ENCODE measurements around the gene NRXN3. TPM values are rescaled to one million over a fixed set of nuclear protein-coding genes. Genes with fewer than 3 reads are reported as not detected.

Gene NRXN3
- polyA plus RNA-seq, 1 experiment: 1.1 TPM

- no peak for DNase-seq (ENCODE audit: low read depth, low spot score)
- CTCF ChIA-PET: no interaction called here
- H3K27ac ChIP-seq (ENCODE audit: low read depth, low read length): no peak overlapping the region
- TF ChIP-seq, protein P1, sequence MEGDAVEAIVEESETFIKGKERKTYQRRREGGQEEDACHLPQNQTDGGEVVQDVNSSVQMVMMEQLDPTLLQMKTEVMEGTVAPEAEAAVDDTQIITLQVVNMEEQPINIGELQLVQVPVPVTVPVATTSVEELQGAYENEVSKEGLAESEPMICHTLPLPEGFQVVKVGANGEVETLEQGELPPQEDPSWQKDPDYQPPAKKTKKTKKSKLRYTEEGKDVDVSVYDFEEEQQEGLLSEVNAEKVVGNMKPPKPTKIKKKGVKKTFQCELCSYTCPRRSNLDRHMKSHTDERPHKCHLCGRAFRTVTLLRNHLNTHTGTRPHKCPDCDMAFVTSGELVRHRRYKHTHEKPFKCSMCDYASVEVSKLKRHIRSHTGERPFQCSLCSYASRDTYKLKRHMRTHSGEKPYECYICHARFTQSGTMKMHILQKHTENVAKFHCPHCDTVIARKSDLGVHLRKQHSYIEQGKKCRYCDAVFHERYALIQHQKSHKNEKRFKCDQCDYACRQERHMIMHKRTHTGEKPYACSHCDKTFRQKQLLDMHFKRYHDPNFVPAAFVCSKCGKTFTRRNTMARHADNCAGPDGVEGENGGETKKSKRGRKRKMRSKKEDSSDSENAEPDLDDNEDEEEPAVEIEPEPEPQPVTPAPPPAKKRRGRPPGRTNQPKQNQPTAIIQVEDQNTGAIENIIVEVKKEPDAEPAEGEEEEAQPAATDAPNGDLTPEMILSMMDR (IDR thresholded peaks at IDR 0.05; ENCODE audit: low read depth, low read length): no peak
- H3K27me3 ChIP-seq (ENCODE audit: control insufficient read depth, insufficient read depth, low read length): no peaks in the 10 kb centered on the region
- H3K9me3 ChIP-seq (ENCODE audit: control insufficient read depth, insufficient read depth, low read length): no peaks in the 10 kb centered on the region; the same call in 1 of the 2 replicates
- POLR2A ChIA-PET: no interaction called here
- H3K4me3 ChIP-seq (ENCODE audit: low read depth, low read length): no peak overlapping the region
Measured at GRCh38 chr14:79855789-79856188, 1685.6 kb downstream of the NRXN3 start.

DNA sequence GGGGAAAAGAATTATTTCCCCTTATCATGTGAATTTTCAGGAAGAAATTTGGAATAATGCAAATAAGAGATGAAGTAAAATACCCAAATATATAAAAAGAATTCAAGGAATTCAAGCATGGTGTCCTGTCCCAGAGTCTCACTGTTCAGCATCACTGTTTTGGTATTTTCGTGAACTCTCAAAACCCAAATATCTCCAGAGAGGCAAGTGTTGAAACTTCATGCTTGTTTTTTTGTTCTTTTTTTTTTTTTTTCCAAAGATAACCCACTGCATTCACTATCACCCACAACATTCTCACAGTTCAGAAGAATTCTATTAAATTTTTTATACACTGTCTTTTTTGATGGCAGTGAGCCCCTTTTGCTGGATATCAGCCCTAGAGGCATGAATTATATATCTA, 1686.2 kb downstream of the NRXN3 start:
- TF ChIP-seq, protein P1 (IDR thresholded peaks at IDR 0.05; ENCODE audit: low read depth, low read length): no peak
- Histone ChIP-seq H3K9me3 (ENCODE audit: control insufficient read depth, insufficient read depth, low read length) (peaks cover under 1% of the 10 kb centered on the region; the same call in 1 of the 2 replicates), H3K4me3 (ENCODE audit: low read depth, low read length) (no peak overlapping the region), H3K27ac (ENCODE audit: low read depth, low read length) (no peak overlapping the region), H3K27me3 (ENCODE audit: control insufficient read depth, insufficient read depth, low read length) (no peaks in the 10 kb centered on the region)
- CTCF ChIA-PET: no interaction called here
- no peak for DNase-seq (ENCODE audit: low read depth, low spot score)
- POLR2A ChIA-PET: no interaction called here

- ChIA-PET CTCF (interaction anchor here (0.7 kb wide), 1 partner anchor 903 kb away, joined by 3 read pairs; no protein-coding TSS in a partner anchor), POLR2A (no interaction called here)
- Histone ChIP-seq H3K4me3 (ENCODE audit: low read depth, low read length) (no peak overlapping the region), H3K9me3 (ENCODE audit: control insufficient read depth, insufficient read depth, low read length) (peaks cover 3% of the 10 kb centered on the region; the same call in 1 of the 2 replicates), H3K27ac (ENCODE audit: low read depth, low read length) (no peak overlapping the region), H3K27me3 (ENCODE audit: control insufficient read depth, insufficient read depth, low read length) (no peaks in the 10 kb centered on the region)
- TF ChIP-seq, protein P1 (IDR thresholded peaks at IDR 0.05; ENCODE audit: low read depth, low read length): 0 out of 2 replicates have a peak, but pooled peaks have one; percentile 2
- no peak for DNase-seq (ENCODE audit: low read depth, low spot score)
Measured at GRCh38 chr14:79861111-79861510, 1690.9 kb downstream of the NRXN3 start.

GRCh38 chr14:79862045-79862444, 1691.9 kb downstream of the NRXN3 start:
- Histone ChIP-seq H3K9me3 (ENCODE audit: control insufficient read depth, insufficient read depth, low read length) (peaks cover 3% of the 10 kb centered on the region; the same call in 1 of the 2 replicates), H3K4me3 (ENCODE audit: low read depth, low read length) (no peak overlapping the region), H3K27ac (ENCODE audit: low read depth, low read length) (no peak overlapping the region), H3K27me3 (ENCODE audit: control insufficient read depth, insufficient read depth, low read length) (no peaks in the 10 kb centered on the region)
- TF ChIP-seq, protein P1 (IDR thresholded peaks at IDR 0.05; ENCODE audit: low read depth, low read length): no peak
- DNase-seq (ENCODE audit: low read depth, low spot score): no peak
- POLR2A ChIA-PET: interaction anchor here (0.6 kb wide), 1 partner anchor 83 kb away, joined by 4 read pairs; no protein-coding TSS in a partner anchor
- CTCF ChIA-PET: no interaction called here

GRCh38 chr14:79871136-79871535, 1701.0 kb downstream of the NRXN3 start:
- Histone ChIP-seq H3K27ac (ENCODE audit: low read depth, low read length) (no peak overlapping the region), H3K4me3 (ENCODE audit: low read depth, low read length) (no peak overlapping the region), H3K9me3 (ENCODE audit: control insufficient read depth, insufficient read depth, low read length) (no peaks in the 10 kb centered on the region), H3K27me3 (ENCODE audit: control insufficient read depth, insufficient read depth, low read length) (no peaks in the 10 kb centered on the region)
- no peak for DNase-seq (ENCODE audit: low read depth, low spot score)
- ChIA-PET CTCF (no interaction called here), POLR2A (no interaction called here)
- TF ChIP-seq, protein P1 (IDR thresholded peaks at IDR 0.05; ENCODE audit: low read depth, low read length): no peak

Measured in AG04450 (cell line).